Measurements from ENCODE around the gene GLRA1.

The GLRA1 gene

DNA sequence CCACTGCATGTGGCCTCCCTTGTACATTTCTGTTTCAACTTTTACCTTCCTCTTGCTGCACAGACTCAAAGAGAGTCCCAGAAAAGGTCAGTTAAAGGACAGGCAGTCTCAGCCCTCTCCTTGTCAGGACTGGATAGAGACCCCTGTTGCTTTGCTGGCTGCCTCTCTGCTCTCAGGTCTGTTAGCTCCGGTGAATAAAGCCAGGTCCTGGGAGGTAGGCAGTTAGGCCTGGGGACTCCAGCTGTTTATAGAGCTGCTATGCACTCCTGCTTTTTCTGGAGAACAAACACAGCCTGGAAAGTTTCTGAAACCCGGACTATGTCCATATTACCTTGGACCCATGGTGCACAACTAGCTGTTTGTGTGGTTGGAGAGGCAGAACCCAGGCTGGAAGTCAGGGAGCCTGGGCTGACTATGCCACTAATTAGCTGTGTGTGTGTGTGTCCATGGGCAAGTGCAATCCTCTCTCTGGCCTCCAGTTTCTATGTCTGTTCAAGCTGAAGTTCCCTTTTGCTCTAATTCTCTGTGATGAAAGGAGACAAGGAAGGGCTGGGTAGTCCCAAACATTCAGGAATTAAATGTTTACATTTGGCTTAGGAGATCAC lies 42.9 kb downstream of the GLRA1 start:
- Histone ChIP-seq H3K9me3 (ENCODE audit: control insufficient read depth in 1 of 2, low read length in 2 of 2) (no peaks in the 10 kb centered on the region), H3K36me3 (ENCODE audit: control insufficient read depth in 1 of 2, insufficient read depth in 2 of 2, low read length in 2 of 2) (no peaks in the 10 kb centered on the region), H3K27ac (ENCODE audit: low read length) (no peak overlapping the region), H3K4me3 (ENCODE audit: low read depth in 1 of 2, low read length in 2 of 2) (no peak overlapping the region), H3K27me3 (ENCODE audit: low read depth, low read length) (no peaks in the 10 kb centered on the region), H3K4me1 (ENCODE audit: control insufficient read depth in 1 of 2, insufficient read depth in 2 of 2, low read length in 2 of 2) (no peaks in the 10 kb centered on the region)

GRCh38 chr5:151880324-151880723 lies 44.3 kb downstream of the GLRA1 start:
- Histone ChIP-seq H3K4me1 (ENCODE audit: control insufficient read depth in 1 of 2, insufficient read depth in 2 of 2, low read length in 2 of 2) (no peaks in the 10 kb centered on the region), H3K9me3 (ENCODE audit: control insufficient read depth in 1 of 2, low read length in 2 of 2) (no peaks in the 10 kb centered on the region), H3K4me3 (ENCODE audit: low read depth in 1 of 2, low read length in 2 of 2) (no peak overlapping the region), H3K27me3 (ENCODE audit: low read depth, low read length) (no peaks in the 10 kb centered on the region), H3K36me3 (ENCODE audit: control insufficient read depth in 1 of 2, insufficient read depth in 2 of 2, low read length in 2 of 2) (no peaks in the 10 kb centered on the region), H3K27ac (ENCODE audit: low read length) (no peak overlapping the region)

DNA sequence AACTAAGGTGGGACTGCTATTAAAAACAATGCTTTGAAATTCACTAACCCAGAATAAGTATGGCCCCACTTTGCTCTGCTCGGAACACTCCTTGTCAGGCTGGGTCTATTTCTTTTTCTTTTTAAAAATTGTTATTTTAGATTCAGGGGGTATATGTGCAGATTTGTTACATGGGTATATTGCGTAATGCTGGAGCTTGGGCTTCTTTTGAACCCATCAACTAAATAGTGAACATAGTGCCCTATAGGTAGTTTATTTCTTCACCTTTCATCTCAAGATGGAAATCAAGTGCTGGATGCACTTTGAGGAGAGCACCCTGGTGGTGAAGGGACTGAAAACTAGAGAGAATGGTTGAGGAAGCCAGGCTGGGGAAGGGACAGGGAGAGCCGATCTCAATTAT lies 51.0 kb downstream of the GLRA1 start:
- no peaks in the 10 kb centered on the region for H3K36me3 ChIP-seq (ENCODE audit: control insufficient read depth in 1 of 2, insufficient read depth in 2 of 2, low read length in 2 of 2)
- no peaks in the 10 kb centered on the region for H3K27me3 ChIP-seq (ENCODE audit: low read depth, low read length)
- no peaks in the 10 kb centered on the region for H3K9me3 ChIP-seq (ENCODE audit: control insufficient read depth in 1 of 2, low read length in 2 of 2)
- no peaks in the 10 kb centered on the region for H3K4me1 ChIP-seq (ENCODE audit: control insufficient read depth in 1 of 2, insufficient read depth in 2 of 2, low read length in 2 of 2)
- no peak overlapping the region for H3K27ac ChIP-seq (ENCODE audit: low read length)
- no peak overlapping the region for H3K4me3 ChIP-seq (ENCODE audit: low read depth in 1 of 2, low read length in 2 of 2)

DNA sequence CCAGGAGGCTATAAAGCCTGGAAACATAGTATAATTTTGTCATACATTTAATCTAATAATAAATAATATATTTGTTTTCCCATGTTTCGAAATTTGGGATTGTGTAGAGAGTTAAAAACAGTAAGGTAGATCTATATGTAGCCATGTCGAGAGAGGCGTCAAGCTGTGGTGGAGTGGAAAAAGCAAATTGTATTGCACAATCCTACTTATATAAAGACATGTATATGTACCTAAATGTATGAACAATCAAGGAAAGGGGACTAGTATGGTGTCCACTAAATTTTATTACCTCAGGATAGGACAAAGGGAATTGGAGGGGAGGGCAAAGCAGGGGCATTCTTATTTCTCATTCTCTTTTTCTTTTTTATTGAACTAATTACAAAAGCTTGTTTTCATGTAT lies 52.0 kb downstream of the GLRA1 start:
- no peaks in the 10 kb centered on the region for H3K36me3 ChIP-seq (ENCODE audit: control insufficient read depth in 1 of 2, insufficient read depth in 2 of 2, low read length in 2 of 2)

DNA sequence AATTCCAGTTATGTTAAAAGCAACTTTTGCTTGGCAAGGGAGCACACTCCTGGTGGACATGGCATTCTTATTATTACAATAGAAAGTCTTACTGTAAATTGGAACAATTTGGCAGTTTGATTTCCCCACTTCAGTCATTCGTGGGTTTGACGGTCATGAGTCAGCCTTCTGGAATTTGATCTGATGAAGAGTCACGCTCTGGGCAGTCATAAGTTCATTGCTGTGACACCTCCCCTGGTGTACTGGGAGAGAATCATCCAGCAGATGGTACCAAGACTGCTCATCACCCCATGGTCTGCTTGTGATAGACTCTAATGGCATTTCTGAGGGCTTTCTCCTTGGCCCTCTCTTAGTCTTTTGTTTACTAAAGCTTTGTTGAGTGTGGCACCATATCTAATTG lies 53.8 kb downstream of the GLRA1 start:
- Histone ChIP-seq H3K4me1 (ENCODE audit: control insufficient read depth in 1 of 2, insufficient read depth in 2 of 2, low read length in 2 of 2) (no peaks in the 10 kb centered on the region), H3K36me3 (ENCODE audit: control insufficient read depth in 1 of 2, insufficient read depth in 2 of 2, low read length in 2 of 2) (no peaks in the 10 kb centered on the region), H3K9me3 (ENCODE audit: control insufficient read depth in 1 of 2, low read length in 2 of 2) (no peaks in the 10 kb centered on the region), H3K27ac (ENCODE audit: low read length) (no peak overlapping the region), H3K27me3 (ENCODE audit: low read depth, low read length) (no peaks in the 10 kb centered on the region), H3K4me3 (ENCODE audit: low read depth in 1 of 2, low read length in 2 of 2) (no peak overlapping the region)

More for the DNA sequence above, 52.0 kb downstream of the GLRA1 start:
- Histone ChIP-seq H3K27me3 (ENCODE audit: low read depth, low read length) (no peaks in the 10 kb centered on the region), H3K27ac (ENCODE audit: low read length) (no peak overlapping the region), H3K4me3 (ENCODE audit: low read depth in 1 of 2, low read length in 2 of 2) (no peak overlapping the region), H3K9me3 (ENCODE audit: control insufficient read depth in 1 of 2, low read length in 2 of 2) (no peaks in the 10 kb centered on the region), H3K4me1 (ENCODE audit: control insufficient read depth in 1 of 2, insufficient read depth in 2 of 2, low read length in 2 of 2) (no peaks in the 10 kb centered on the region)

- no peak overlapping the region for H3K4me3 ChIP-seq (ENCODE audit: low read depth in 1 of 2, low read length in 2 of 2)
- no peaks in the 10 kb centered on the region for H3K27me3 ChIP-seq (ENCODE audit: low read depth, low read length)
Measured at GRCh38 chr5:151870271-151870670, 54.4 kb downstream of the GLRA1 start.

GRCh38 chr5:151869843-151870242 lies 54.8 kb downstream of the GLRA1 start:
- no peak overlapping the region for H3K4me3 ChIP-seq (ENCODE audit: low read depth in 1 of 2, low read length in 2 of 2)
- no peak overlapping the region for H3K27ac ChIP-seq (ENCODE audit: low read length)
- H3K4me1 ChIP-seq (ENCODE audit: control insufficient read depth in 1 of 2, insufficient read depth in 2 of 2, low read length in 2 of 2), result no peaks in the 10 kb centered on the region
- H3K27me3 ChIP-seq (ENCODE audit: low read depth, low read length), result no peaks in the 10 kb centered on the region
- H3K9me3 ChIP-seq (ENCODE audit: control insufficient read depth in 1 of 2, low read length in 2 of 2), result no peaks in the 10 kb centered on the region
- H3K36me3 ChIP-seq (ENCODE audit: control insufficient read depth in 1 of 2, insufficient read depth in 2 of 2, low read length in 2 of 2), result no peaks in the 10 kb centered on the region

More at GRCh38 chr5:151870271-151870670, 54.4 kb downstream of the GLRA1 start:
- Histone ChIP-seq H3K27ac (ENCODE audit: low read length) (no peak overlapping the region), H3K9me3 (ENCODE audit: control insufficient read depth in 1 of 2, low read length in 2 of 2) (no peaks in the 10 kb centered on the region), H3K36me3 (ENCODE audit: control insufficient read depth in 1 of 2, insufficient read depth in 2 of 2, low read length in 2 of 2) (no peaks in the 10 kb centered on the region), H3K4me1 (ENCODE audit: control insufficient read depth in 1 of 2, insufficient read depth in 2 of 2, low read length in 2 of 2) (no peaks in the 10 kb centered on the region)

DNA sequence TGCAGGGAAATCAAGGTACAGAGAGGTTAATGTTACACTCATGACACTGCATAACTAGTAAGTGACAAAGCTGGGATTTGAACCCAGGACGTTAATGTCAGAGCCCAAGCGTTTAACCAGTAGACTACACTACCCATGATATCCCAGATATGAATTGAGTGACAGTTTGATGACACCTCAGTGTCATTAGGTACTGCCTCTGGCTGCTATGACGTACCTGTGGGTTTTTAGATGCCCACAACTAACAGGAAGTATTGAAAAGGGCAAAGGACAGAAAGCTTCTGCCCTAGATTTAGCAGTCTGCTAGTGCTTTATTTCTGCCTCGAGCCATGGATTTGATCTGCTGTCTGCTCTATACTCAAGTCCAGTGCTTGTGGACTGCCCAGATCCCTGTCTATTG lies 56.2 kb downstream of the GLRA1 start:
- Histone ChIP-seq H3K27ac (ENCODE audit: low read length) (no peak overlapping the region), H3K9me3 (ENCODE audit: control insufficient read depth in 1 of 2, low read length in 2 of 2) (no peaks in the 10 kb centered on the region), H3K27me3 (ENCODE audit: low read depth, low read length) (no peaks in the 10 kb centered on the region), H3K36me3 (ENCODE audit: control insufficient read depth in 1 of 2, insufficient read depth in 2 of 2, low read length in 2 of 2) (no peaks in the 10 kb centered on the region), H3K4me1 (ENCODE audit: control insufficient read depth in 1 of 2, insufficient read depth in 2 of 2, low read length in 2 of 2) (no peaks in the 10 kb centered on the region), H3K4me3 (ENCODE audit: low read depth in 1 of 2, low read length in 2 of 2) (no peak overlapping the region)

DNA sequence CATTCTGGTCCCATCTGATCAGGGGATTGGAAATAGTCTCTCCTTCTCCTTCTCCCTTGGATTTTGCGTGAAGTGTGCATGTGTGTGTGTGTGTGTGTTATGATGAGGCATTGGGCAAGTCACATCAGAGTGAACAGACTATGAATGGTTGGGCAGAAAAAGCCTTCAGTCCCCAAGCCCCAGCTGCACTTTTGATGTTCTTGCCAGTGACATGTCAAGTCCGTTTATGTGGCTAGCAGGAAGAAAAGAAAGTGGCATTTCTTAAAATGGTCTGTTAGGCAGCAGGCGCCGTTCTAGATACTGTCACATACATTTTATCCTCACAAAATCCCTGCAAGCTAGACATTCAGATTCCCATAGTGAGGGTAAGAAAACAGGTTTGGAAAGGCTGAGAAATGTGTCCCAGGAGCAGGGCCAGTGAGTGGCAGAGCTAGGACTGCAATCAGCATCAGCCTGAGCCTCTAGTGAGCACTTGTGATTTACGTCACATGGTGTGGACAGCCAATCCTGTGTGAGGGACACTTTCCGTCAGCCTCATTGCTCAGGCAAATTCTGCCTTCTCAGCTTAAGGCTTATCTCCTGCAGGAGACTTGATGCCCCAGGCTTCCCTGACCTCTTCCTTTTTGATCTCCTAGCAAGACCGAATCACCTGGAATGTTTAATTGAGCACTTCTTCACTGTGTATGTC lies 60.4 kb downstream of the GLRA1 start:
- Histone ChIP-seq H3K4me3 (ENCODE audit: low read depth in 1 of 2, low read length in 2 of 2) (no peak overlapping the region), H3K4me1 (ENCODE audit: control insufficient read depth in 1 of 2, insufficient read depth in 2 of 2, low read length in 2 of 2) (no peaks in the 10 kb centered on the region), H3K36me3 (ENCODE audit: control insufficient read depth in 1 of 2, insufficient read depth in 2 of 2, low read length in 2 of 2) (no peaks in the 10 kb centered on the region), H3K9me3 (ENCODE audit: control insufficient read depth in 1 of 2, low read length in 2 of 2) (no peaks in the 10 kb centered on the region), H3K27me3 (ENCODE audit: low read depth, low read length) (no peaks in the 10 kb centered on the region), H3K27ac (ENCODE audit: low read length) (no peak overlapping the region)

DNA sequence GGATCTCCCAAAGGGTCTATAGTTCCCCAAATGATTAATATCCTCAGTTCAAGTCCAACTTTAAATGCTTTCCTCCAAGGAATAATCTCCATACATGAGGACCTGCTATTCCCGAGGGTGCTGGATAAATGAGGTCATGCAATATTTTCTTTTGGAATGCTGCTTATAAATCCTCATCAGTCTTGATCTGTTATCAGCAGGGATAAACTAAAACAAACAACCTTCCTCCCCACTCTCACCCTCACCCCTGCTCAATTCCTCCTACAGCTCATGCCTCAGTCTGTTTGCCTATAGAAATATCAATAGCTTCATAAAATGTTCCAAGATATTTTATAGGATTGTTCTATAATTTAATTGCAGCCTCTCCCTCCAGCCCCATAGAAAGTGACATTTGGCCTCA lies 61.1 kb downstream of the GLRA1 start:
- H3K4me3 ChIP-seq (ENCODE audit: low read depth in 1 of 2, low read length in 2 of 2), result no peak overlapping the region
- H3K27ac ChIP-seq (ENCODE audit: low read length), result no peak overlapping the region
- no peaks in the 10 kb centered on the region for H3K36me3 ChIP-seq (ENCODE audit: control insufficient read depth in 1 of 2, insufficient read depth in 2 of 2, low read length in 2 of 2)
- no peaks in the 10 kb centered on the region for H3K4me1 ChIP-seq (ENCODE audit: control insufficient read depth in 1 of 2, insufficient read depth in 2 of 2, low read length in 2 of 2)
- no peaks in the 10 kb centered on the region for H3K9me3 ChIP-seq (ENCODE audit: control insufficient read depth in 1 of 2, low read length in 2 of 2)
- no peaks in the 10 kb centered on the region for H3K27me3 ChIP-seq (ENCODE audit: low read depth, low read length)

DNA sequence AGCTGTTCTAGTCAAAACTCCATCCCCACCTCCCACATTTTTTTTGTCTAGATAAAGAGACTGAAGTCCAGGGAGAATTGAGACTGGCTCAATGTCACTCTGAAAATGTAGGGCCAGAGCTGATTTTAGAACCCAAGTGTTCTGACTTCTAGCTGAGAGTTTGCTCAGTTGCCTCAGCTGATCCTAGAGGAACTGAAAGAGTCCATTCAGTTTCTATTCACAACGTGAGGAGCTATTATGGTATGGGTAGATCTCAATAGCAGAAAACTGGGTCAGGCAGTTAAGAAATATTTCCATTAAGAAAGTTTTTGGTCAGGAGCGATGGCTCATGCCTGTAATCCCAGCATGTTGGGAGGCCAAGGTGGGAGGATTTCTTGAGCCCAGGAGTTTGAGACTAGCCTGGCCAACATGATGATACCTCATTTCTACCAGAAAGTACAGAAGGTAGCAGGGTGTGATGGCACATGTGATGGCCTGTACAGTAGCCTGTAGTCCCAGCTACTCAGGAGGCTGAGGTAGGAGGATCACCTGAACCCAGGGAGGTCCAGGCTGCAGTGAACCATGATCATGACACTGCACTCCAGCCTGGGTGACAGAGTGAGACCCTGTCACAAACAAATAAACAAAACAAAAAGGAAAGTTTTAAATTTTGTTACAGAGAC lies 61.7 kb downstream of the GLRA1 start:
- H3K4me3 ChIP-seq (ENCODE audit: low read depth in 1 of 2, low read length in 2 of 2), result no peak overlapping the region

More for the DNA sequence above, 61.7 kb downstream of the GLRA1 start:
- Histone ChIP-seq H3K4me1 (ENCODE audit: control insufficient read depth in 1 of 2, insufficient read depth in 2 of 2, low read length in 2 of 2) (no peaks in the 10 kb centered on the region), H3K27me3 (ENCODE audit: low read depth, low read length) (no peaks in the 10 kb centered on the region), H3K9me3 (ENCODE audit: control insufficient read depth in 1 of 2, low read length in 2 of 2) (no peaks in the 10 kb centered on the region), H3K27ac (ENCODE audit: low read length) (no peak overlapping the region), H3K36me3 (ENCODE audit: control insufficient read depth in 1 of 2, insufficient read depth in 2 of 2, low read length in 2 of 2) (no peaks in the 10 kb centered on the region)
